Measurements from ENCODE around the gene F8.
A peak's percentile ranks its signal among the peaks of the same experiment; 100 is the strongest.
"Not testable (repeated sequence)": the region's sequence is repeated elsewhere in the genome, so short reads cannot be mapped to it uniquely, and the experiment has no call there.

F8 gene

DNA sequence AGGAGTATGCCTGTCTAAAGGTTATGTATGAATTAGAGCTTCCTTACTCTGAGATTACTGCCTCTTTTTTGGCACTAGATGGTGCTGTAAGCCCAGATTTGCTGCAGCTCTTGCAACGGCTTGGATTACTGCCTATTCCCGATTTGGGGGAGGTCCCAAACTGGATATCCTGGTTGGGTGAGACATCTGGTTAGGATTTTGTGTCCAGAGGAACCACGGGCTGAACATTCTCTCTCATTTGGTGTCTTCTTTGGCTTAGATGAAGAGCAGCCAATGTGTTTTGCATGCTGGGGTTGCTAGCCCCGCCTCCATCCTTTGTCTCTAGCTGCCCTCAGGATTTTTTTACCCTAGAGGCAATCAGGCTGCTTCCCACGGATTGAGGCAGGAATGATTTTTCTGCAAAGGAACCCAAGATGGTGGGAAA, 104.5 kb downstream of the F8 start:
- Histone ChIP-seq H3K27me3 (no peaks in the 10 kb centered on the region), H3K27ac (no peak overlapping the region), H3K4me1 (ENCODE audit: control insufficient read depth in 1 of 2, insufficient read depth in 1 of 2, low read depth in 1 of 2, low read length in 1 of 2) (no peaks in the 10 kb centered on the region), H3K9me3 (no peaks in the 10 kb centered on the region), H3K4me3 (ENCODE audit: low read depth in 1 of 2, low read length in 1 of 2) (no peak overlapping the region), H3K36me3 (no peaks in the 10 kb centered on the region)
- TF ChIP-seq, protein P1, sequence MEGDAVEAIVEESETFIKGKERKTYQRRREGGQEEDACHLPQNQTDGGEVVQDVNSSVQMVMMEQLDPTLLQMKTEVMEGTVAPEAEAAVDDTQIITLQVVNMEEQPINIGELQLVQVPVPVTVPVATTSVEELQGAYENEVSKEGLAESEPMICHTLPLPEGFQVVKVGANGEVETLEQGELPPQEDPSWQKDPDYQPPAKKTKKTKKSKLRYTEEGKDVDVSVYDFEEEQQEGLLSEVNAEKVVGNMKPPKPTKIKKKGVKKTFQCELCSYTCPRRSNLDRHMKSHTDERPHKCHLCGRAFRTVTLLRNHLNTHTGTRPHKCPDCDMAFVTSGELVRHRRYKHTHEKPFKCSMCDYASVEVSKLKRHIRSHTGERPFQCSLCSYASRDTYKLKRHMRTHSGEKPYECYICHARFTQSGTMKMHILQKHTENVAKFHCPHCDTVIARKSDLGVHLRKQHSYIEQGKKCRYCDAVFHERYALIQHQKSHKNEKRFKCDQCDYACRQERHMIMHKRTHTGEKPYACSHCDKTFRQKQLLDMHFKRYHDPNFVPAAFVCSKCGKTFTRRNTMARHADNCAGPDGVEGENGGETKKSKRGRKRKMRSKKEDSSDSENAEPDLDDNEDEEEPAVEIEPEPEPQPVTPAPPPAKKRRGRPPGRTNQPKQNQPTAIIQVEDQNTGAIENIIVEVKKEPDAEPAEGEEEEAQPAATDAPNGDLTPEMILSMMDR (IDR thresholded peaks at IDR 0.05): peak; percentile 10

DNA sequence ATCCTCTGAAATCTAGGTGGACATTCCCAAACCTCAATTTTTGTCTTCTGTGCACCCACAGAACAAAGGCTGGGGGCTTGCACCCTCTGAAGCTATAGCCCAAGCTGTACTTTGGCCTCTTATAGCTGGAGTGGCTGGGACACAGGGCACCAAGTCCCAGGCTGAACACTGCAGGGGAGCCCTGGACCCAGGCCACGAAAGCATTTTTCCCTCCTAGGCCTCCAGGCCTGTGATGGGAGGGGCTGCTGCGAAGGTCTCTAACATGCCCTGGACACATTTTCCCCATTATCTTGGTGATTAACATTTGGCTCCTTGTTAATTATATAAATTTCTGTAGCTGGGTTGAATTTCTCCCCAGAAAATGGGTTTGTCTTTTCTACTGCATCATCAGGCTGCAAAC, 108.5 kb downstream of the F8 start:
- no peaks in the 10 kb centered on the region for H3K36me3 ChIP-seq
- H3K9me3 ChIP-seq: no peaks in the 10 kb centered on the region
- H3K4me3 ChIP-seq (ENCODE audit: low read depth in 1 of 2, low read length in 1 of 2): no peak overlapping the region
- H3K27me3 ChIP-seq: no peaks in the 10 kb centered on the region
- H3K4me1 ChIP-seq (ENCODE audit: control insufficient read depth in 1 of 2, insufficient read depth in 1 of 2, low read depth in 1 of 2, low read length in 1 of 2): no peaks in the 10 kb centered on the region
- TF ChIP-seq, protein P1 (IDR thresholded peaks at IDR 0.05): no peak
- H3K27ac ChIP-seq: no peak overlapping the region

DNA sequence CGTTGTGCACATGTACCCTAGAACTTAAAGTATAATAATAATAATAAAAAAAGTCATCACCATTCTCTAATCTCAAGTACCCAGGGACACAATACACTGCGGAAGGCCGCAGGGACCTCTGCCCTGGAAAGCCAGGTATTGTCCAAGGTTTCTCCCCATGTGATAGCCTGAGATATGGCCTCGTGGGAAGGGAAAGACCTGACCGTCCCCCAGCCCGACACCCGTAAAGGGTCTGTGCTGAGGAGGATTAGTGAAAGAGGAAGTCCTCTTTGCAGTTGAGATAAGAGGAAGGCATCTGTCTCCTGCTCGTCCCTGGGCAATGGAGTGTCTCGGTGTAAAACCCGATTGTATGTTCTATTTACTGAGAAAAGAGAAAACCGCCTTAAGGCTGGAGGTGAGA, 112.0 kb downstream of the F8 start:
- H3K27ac ChIP-seq; H3K27me3 ChIP-seq; H3K4me1 ChIP-seq (ENCODE audit: control insufficient read depth in 1 of 2, insufficient read depth in 1 of 2, low read depth in 1 of 2, low read length in 1 of 2); H3K4me3 ChIP-seq (ENCODE audit: low read depth in 1 of 2, low read length in 1 of 2); H3K36me3 ChIP-seq; H3K9me3 ChIP-seq: not testable (repeated sequence)

DNA sequence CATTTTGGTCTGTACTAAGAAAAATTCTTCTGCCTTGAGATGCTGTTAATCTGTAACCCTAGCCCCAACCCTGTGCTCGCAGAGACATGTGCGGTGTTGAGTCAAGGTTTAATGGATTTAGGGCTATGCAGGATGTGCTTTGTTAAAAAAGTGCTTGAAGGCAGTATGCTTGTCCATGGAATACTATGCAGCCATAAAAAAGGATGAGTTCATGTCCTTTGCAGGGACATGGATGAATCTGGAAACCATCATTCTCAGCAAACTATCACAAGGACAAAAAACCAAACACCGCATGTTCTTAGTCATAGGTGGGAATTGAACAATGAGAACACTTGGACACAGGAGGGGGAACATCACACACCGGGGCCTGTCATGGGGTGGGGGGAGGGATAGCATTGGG, 112.5 kb downstream of the F8 start:
- H3K27me3 ChIP-seq; H3K36me3 ChIP-seq; H3K4me1 ChIP-seq (ENCODE audit: control insufficient read depth in 1 of 2, insufficient read depth in 1 of 2, low read depth in 1 of 2, low read length in 1 of 2); H3K27ac ChIP-seq; H3K9me3 ChIP-seq; H3K4me3 ChIP-seq (ENCODE audit: low read depth in 1 of 2, low read length in 1 of 2): not testable (repeated sequence)

DNA sequence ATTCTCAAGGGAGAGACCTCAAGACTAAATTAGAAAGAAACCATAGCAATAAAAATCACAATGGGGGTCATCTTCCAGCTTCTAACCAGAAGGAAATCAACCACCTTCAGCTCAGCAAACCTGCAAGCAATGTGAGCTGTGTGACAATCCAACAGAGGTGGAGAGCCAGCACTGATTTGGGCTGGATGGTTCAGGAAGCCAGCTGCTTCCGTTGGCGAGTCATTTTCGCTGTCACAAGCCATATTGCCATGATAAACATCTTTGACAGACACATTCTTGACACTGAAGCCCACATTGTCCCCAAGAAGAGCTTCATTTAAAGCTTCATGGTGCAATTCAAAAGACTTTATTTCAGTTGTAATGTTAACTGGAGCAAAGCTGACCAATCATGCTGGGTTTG, 113.7 kb downstream of the F8 start:
- TF ChIP-seq, protein P1 (IDR thresholded peaks at IDR 0.05): no peak
- Histone ChIP-seq H3K36me3 (no peaks in the 10 kb centered on the region), H3K4me3 (ENCODE audit: low read depth in 1 of 2, low read length in 1 of 2) (no peak overlapping the region), H3K27me3 (no peaks in the 10 kb centered on the region), H3K9me3 (no peaks in the 10 kb centered on the region), H3K4me1 (ENCODE audit: control insufficient read depth in 1 of 2, insufficient read depth in 1 of 2, low read depth in 1 of 2, low read length in 1 of 2) (no peaks in the 10 kb centered on the region), H3K27ac (no peak overlapping the region)

DNA sequence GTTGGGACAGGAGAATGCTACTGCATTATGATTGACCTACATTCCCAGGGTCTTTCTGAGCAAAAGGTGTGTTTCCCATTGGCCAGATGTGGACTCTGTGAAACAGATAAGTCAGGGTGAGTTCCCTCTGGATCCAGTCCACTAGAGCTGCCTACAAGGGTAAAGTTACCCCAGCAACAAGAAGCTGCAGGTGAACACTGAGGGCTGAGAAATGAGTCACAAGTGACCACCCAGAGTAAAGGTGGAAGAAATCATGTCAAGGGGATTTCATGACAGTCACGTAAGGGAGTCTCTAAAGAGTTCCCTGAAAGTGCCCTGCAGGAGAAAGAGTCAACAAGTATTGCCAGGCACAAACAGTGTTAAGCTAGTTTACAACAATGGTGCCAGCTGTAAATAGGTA, 120.1 kb downstream of the F8 start:
- H3K4me1 ChIP-seq (ENCODE audit: control insufficient read depth in 1 of 2, insufficient read depth in 1 of 2, low read depth in 1 of 2, low read length in 1 of 2): no peaks in the 10 kb centered on the region
- no peak overlapping the region for H3K27ac ChIP-seq
- no peak overlapping the region for H3K4me3 ChIP-seq (ENCODE audit: low read depth in 1 of 2, low read length in 1 of 2)
- TF ChIP-seq, protein P1 (IDR thresholded peaks at IDR 0.05): no peak
- H3K27me3 ChIP-seq: no peaks in the 10 kb centered on the region
- no peaks in the 10 kb centered on the region for H3K9me3 ChIP-seq
- no peaks in the 10 kb centered on the region for H3K36me3 ChIP-seq

DNA sequence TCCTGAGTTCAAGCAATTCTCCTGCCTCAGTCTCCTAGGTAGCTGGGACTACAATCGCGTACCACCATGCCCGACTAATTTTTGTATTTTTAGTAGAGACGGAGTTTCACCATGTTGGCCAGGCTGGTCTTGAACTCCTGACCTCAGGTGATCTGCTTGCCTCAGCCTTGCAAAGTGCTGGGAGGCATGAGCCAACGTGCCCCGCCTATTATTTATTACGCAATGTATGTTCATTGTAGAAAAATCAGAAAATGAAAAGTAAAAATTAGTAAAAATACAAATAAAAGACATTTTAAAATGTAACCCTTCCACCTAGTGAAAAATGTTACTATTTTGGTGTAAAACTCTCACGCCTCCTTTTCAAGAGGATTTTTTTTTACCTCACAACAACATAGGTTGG, 122.2 kb downstream of the F8 start:
- no peaks in the 10 kb centered on the region for H3K4me1 ChIP-seq (ENCODE audit: control insufficient read depth in 1 of 2, insufficient read depth in 1 of 2, low read depth in 1 of 2, low read length in 1 of 2)
- H3K27me3 ChIP-seq: no peaks in the 10 kb centered on the region
- TF ChIP-seq, protein P1 (IDR thresholded peaks at IDR 0.05): no peak
- no peak overlapping the region for H3K27ac ChIP-seq
- no peaks in the 10 kb centered on the region for H3K36me3 ChIP-seq
- no peaks in the 10 kb centered on the region for H3K9me3 ChIP-seq
- no peak overlapping the region for H3K4me3 ChIP-seq (ENCODE audit: low read depth in 1 of 2, low read length in 1 of 2)

Data from neutrophil (primary cell).